Measurements from ENCODE around the gene KLRG1. TPM values are rescaled to one million over a fixed set of nuclear protein-coding genes. Genes with fewer than 3 reads are reported as not detected.

KLRG1 gene
- total and polyA plus RNA-seq, 3 experiments from 2014 or later = 11.5 to 364 (median 12.3) TPM

DNA sequence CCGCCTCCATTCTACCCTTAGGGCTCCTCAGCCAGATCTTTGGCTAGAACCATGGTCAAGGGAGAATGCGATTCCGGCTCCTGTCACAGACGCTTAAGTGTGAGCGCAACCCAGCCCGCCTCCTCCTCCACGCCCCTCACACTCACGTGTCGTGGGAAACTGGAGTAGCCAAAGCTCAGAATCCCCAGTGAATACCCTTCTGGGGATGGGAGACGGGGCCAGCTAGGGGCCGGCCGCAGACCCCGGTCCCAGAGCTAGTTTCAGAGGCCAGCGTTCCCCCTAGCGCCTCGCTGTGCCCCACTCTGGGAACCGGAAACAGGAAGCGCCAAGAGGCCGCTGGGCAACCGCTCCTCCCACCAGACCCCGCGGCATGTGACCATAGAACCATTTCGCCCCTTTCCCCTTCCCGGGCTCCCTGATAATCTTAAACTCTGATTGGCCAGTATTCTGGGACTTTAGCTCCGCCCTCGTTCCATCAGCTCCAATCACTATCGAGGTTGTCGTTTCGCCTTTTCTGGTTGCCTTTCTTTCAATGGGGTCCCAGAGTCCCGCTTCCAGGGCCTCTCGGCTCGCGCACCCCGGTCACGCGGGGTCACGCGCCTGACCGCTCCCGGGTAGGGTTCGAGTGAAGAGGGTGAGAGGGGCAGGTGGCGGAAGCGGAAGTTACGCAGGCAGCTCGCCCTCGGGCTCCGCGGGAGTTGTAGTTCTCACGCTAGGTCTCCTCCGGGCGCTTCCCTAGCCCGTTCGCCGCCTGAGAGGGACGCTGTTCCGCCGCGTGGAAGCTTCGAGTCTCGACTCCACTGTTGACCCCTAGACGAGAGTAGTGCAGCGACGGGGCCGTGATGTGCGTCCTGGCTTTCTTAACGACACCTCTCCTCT lies 39.8 kb upstream of the KLRG1 start, which contains the start of gene M6PR:
Gene M6PR, minus strand, starts transcription at position 304 of the 879 bp plus-strand sequence. CDS start 3,241 bp downstream, outside the sequence.
- DNase-seq = peak; percentile 81 to 93 (median 88)
- Mint-ChIP-seq H3K4me1 (peaks cover 65 to 80% (median 70%) of the 10 kb centered on the region in 3 donors), H3K4me3 (peak within 1 kb of the TSS; percentile 90 to 98 (median 93)), H3K9me3 (peaks cover 0 to 3% (median 0%) of the 10 kb centered on the region in 5 donors), H3K27me3 (no peaks in the 10 kb centered on the region), H3K36me3 (peaks cover 0 to 43% (median 6%) of the 10 kb centered on the region in 3 donors), H3K27ac (peak within 1 kb of the TSS; percentile 90 to 99 (median 96))
- ChIA-PET POLR2A (interaction anchor here (0.6 to 4.0 kb wide), 15 partner anchors 11 to 305 kb away, joined by 3 to 27 read pairs (median 5); partner anchors contain the start of gene RIMKLB), CTCF (interaction anchor here (0.7 to 9.9 kb wide), 23 partner anchors 11 to 405 kb away, joined by 3 to 192 read pairs (median 4); partner anchors contain the start of gene PHC1)
- no peaks in the 10 kb centered on the region for H3K27me3 ChIP-seq (ENCODE audit: insufficient read depth, low read length, poor library complexity, severe bottlenecking)
- H3K9me3 ChIP-seq (ENCODE audit: low read length) = no peaks in the 10 kb centered on the region
- H3K27ac ChIP-seq (ENCODE audit: low read depth, low read length) = peak within 1 kb of the TSS; percentile 97
- H3K4me3 ChIP-seq (ENCODE audit: low read length) = peak within 1 kb of the TSS; percentile 97
- H3K4me1 ChIP-seq (ENCODE audit: insufficient read depth, low read length) = peaks cover 61% of the 10 kb centered on the region
- H3K36me3 ChIP-seq (ENCODE audit: insufficient read depth, low read length) = peaks cover 12% of the 10 kb centered on the region

GRCh38 chr12:8950221-8950527 lies 39.2 kb upstream of the KLRG1 start:
- peak overlapping the region; percentile 97 for H3K27ac ChIP-seq (ENCODE audit: low read depth, low read length)
- H3K4me3 Mint-ChIP-seq = peak overlapping the region; percentile 90 to 98 (median 93)
- H3K36me3 ChIP-seq (ENCODE audit: insufficient read depth, low read length) = peaks cover 11% of the 10 kb centered on the region
- H3K27me3 Mint-ChIP-seq = no peaks in the 10 kb centered on the region
- H3K36me3 Mint-ChIP-seq = peaks cover 0 to 38% (median 4%) of the 10 kb centered on the region in 3 donors
- H3K9me3 ChIP-seq (ENCODE audit: low read length) = no peaks in the 10 kb centered on the region
- ChIA-PET POLR2A (interaction anchor here (0.8 to 4.0 kb wide), 11 partner anchors 11 to 100 kb away, joined by 3 to 27 read pairs (median 5); no protein-coding TSS in a partner anchor), CTCF (interaction anchor here (0.7 to 9.9 kb wide), 21 partner anchors 11 to 406 kb away, joined by 3 to 192 read pairs (median 6); partner anchors contain the start of gene PHC1)
- H3K9me3 Mint-ChIP-seq = peaks cover 0 to 3% (median 0%) of the 10 kb centered on the region in 5 donors
- H3K4me1 ChIP-seq (ENCODE audit: insufficient read depth, low read length) = peaks cover 67% of the 10 kb centered on the region
- peak overlapping the region; percentile 97 for H3K4me3 ChIP-seq (ENCODE audit: low read length)
- no peaks in the 10 kb centered on the region for H3K27me3 ChIP-seq (ENCODE audit: insufficient read depth, low read length, poor library complexity, severe bottlenecking)
- peaks cover 70 to 85% (median 76%) of the 10 kb centered on the region in 3 donors for H3K4me1 Mint-ChIP-seq
- peak overlapping the region; percentile 90 to 99 (median 96) for H3K27ac Mint-ChIP-seq
- no peak for DNase-seq

DNA sequence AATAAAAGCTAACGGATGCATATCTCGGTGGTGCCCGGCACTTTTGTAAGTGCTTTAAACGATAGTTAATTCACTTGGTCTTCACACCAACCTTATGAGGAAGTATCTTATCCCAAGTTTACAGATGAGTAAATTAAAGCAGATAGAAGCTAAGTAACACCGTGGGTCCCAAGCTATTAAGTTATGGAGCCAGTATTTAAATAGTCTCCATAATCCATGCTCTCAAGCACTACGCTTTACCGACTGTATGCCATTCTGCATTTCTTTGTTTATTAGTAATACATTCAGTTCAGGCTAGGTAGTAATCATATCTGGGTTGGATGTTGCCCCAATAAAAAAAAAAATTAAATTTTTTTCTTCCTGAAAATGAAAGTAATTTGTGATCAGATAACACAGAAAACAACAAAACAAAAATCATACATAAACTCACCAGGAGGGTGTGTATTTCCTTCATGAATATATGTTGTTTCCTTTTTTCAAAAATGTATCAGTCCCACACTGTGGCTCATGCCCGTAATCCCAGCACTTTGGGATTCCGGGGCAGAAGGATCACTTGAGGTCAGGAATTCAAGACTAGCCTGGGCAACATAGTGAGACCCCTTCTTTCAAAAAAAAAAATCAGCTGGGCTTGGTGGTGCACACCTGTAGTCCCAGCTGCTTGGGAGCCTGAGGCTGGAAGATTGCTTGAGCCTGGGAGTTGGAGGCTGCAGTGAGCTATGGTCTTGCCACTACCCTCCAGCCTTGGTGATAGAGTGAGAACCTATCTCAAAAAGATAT lies 38.5 kb upstream of the KLRG1 start:
- peaks cover 74% of the 10 kb centered on the region for H3K4me1 ChIP-seq (ENCODE audit: insufficient read depth, low read length)
- peaks cover 4% of the 10 kb centered on the region for H3K36me3 ChIP-seq (ENCODE audit: insufficient read depth, low read length)
- H3K9me3 Mint-ChIP-seq = peaks cover 0 to 3% (median 0%) of the 10 kb centered on the region in 5 donors
- peak overlapping the region; percentile 97 for H3K27ac ChIP-seq (ENCODE audit: low read depth, low read length)
- H3K27me3 Mint-ChIP-seq = no peaks in the 10 kb centered on the region
- H3K4me3 Mint-ChIP-seq = peak overlapping the region; percentile 90 to 98 (median 93)
- H3K27me3 ChIP-seq (ENCODE audit: insufficient read depth, low read length, poor library complexity, severe bottlenecking) = no peaks in the 10 kb centered on the region
- H3K36me3 Mint-ChIP-seq = peaks cover 0 to 30% (median 2%) of the 10 kb centered on the region in 3 donors
- ChIA-PET CTCF (interaction anchor here (0.6 to 9.9 kb wide), 23 partner anchors 11 to 269 kb away, joined by 3 to 192 read pairs (median 4); partner anchors contain the start of gene PHC1), POLR2A (interaction anchor here (0.5 to 4.0 kb wide), 12 partner anchors 10 to 99 kb away, joined by 3 to 27 read pairs (median 5); partner anchors contain the start of gene PHC1)
- H3K4me1 Mint-ChIP-seq = peaks cover 76 to 85% (median 81%) of the 10 kb centered on the region in 3 donors
- peak overlapping the region; percentile 90 to 99 (median 96) for H3K27ac Mint-ChIP-seq
- DNase-seq = peak in 2 of 5 donors; percentile 50 to 67
- H3K9me3 ChIP-seq (ENCODE audit: low read length) = no peaks in the 10 kb centered on the region
- peak overlapping the region; percentile 97 for H3K4me3 ChIP-seq (ENCODE audit: low read length)

DNA sequence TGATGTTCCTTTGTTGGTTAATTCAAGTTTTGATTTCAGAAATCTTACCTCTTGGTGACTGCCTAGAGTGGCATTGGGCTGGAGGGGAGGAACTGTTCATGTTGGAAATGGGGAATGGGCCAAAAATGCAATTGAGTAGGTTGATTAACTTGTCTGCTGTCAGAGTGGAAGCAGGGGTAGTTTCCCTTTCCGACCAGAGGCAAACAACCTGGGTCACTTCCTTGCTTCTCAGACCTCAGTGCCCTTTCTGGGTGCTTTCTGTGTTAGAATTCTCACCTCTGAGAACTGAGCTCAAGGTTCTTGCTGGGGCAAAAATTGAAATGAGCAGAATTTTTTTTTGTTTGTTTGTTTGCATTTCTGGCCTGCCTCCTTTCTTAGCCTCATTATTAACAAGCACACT lies 37.6 kb upstream of the KLRG1 start:
- H3K27me3 Mint-ChIP-seq = no peaks in the 10 kb centered on the region
- POLR2A ChIA-PET = interaction anchor here (0.6 to 4.0 kb wide), 7 partner anchors 9 to 98 kb away, joined by 3 to 27 read pairs (median 5); no protein-coding TSS in a partner anchor
- Histone ChIP-seq H3K36me3 (ENCODE audit: insufficient read depth, low read length) (no peaks in the 10 kb centered on the region), H3K27me3 (ENCODE audit: insufficient read depth, low read length, poor library complexity, severe bottlenecking) (no peaks in the 10 kb centered on the region), H3K9me3 (ENCODE audit: low read length) (no peaks in the 10 kb centered on the region), H3K4me1 (ENCODE audit: insufficient read depth, low read length) (peaks cover 80% of the 10 kb centered on the region), H3K27ac (ENCODE audit: low read depth, low read length) (peak overlapping the region; percentile 97), H3K4me3 (ENCODE audit: low read length) (peak overlapping the region; percentile 97)
- peaks cover 79 to 81% (median 81%) of the 10 kb centered on the region in 3 donors for H3K4me1 Mint-ChIP-seq
- H3K36me3 Mint-ChIP-seq = peaks cover 0 to 24% (median 2%) of the 10 kb centered on the region in 3 donors
- peak; percentile 12 to 51 (median 31) for DNase-seq
- peak overlapping the region; percentile 90 to 98 (median 93) for H3K4me3 Mint-ChIP-seq
- CTCF ChIA-PET = interaction anchor here (0.6 to 9.9 kb wide), 15 partner anchors 10 to 1073 kb away, joined by 3 to 192 read pairs (median 7); no protein-coding TSS in a partner anchor
- peak overlapping the region; percentile 85 to 98 (median 94) for H3K27ac Mint-ChIP-seq
- H3K9me3 Mint-ChIP-seq = peaks cover 0 to 3% (median 2%) of the 10 kb centered on the region in 5 donors

- peak overlapping the region; percentile 29 for H3K4me3 ChIP-seq (ENCODE audit: low read length)
- ChIA-PET CTCF (interaction anchor here (1.2 to 9.9 kb wide), 3 partner anchors 7 to 94 kb away, joined by 4 to 192 read pairs (median 132); no protein-coding TSS in a partner anchor), POLR2A (no interaction called here)
- no peaks in the 10 kb centered on the region for H3K9me3 ChIP-seq (ENCODE audit: low read length)
- peak overlapping the region; percentile 70 to 95 (median 90) for H3K4me3 Mint-ChIP-seq
- peaks cover 81 to 82% (median 81%) of the 10 kb centered on the region in 3 donors for H3K4me1 Mint-ChIP-seq
- peak overlapping the region; percentile 76 to 98 (median 92) for H3K27ac Mint-ChIP-seq
- no peaks in the 10 kb centered on the region for H3K27me3 Mint-ChIP-seq
- H3K4me1 ChIP-seq (ENCODE audit: insufficient read depth, low read length) = peaks cover 80% of the 10 kb centered on the region
- H3K27ac ChIP-seq (ENCODE audit: low read depth, low read length) = peak overlapping the region; percentile 72
- H3K36me3 Mint-ChIP-seq = peaks cover 4 to 17% (median 4%) of the 10 kb centered on the region in 3 donors
- peak; percentile 32 to 84 (median 69) for DNase-seq
- H3K36me3 ChIP-seq (ENCODE audit: insufficient read depth, low read length) = no peaks in the 10 kb centered on the region
- H3K9me3 Mint-ChIP-seq = peaks cover 0 to 3% (median 2%) of the 10 kb centered on the region in 5 donors
- H3K27me3 ChIP-seq (ENCODE audit: insufficient read depth, low read length, poor library complexity, severe bottlenecking) = no peaks in the 10 kb centered on the region
Observed at GRCh38 chr12:8953773-8954402, 35.5 kb upstream of the KLRG1 start.

DNA sequence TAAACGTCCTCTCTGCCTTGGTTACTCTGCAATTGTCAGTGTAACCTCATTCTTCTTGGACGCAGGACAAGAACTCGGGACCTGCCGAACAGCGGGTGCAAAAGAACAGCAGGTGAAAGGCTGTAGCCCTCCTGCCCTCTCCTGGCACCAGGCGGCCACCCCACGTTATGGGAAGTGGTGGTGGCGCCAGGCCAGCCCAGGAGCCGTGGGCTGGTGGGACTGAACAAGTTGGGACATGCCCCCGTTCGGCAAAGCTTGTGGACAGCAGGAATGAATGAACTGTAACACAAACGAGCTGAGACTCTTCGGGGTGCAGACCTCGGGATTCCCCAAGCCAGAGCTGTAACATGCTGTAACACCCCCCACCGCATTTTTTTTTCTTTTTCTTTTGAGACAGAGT lies 33.3 kb upstream of the KLRG1 start:
- Mint-ChIP-seq H3K4me3 (peak overlapping the region in 2 of 7 donors; percentile 51 to 56), H3K36me3 (peaks cover 0 to 4% (median 4%) of the 10 kb centered on the region in 3 donors), H3K27ac (peak overlapping the region; percentile 37 to 98 (median 93)), H3K27me3 (no peaks in the 10 kb centered on the region), H3K4me1 (peaks cover 96 to 98% (median 96%) of the 10 kb centered on the region in 3 donors), H3K9me3 (peaks cover 0 to 3% (median 2%) of the 10 kb centered on the region in 5 donors)
- Histone ChIP-seq H3K4me3 (ENCODE audit: low read length) (no peak overlapping the region), H3K27me3 (ENCODE audit: insufficient read depth, low read length, poor library complexity, severe bottlenecking) (no peaks in the 10 kb centered on the region), H3K36me3 (ENCODE audit: insufficient read depth, low read length) (no peaks in the 10 kb centered on the region), H3K4me1 (ENCODE audit: insufficient read depth, low read length) (peaks cover 100% of the 10 kb centered on the region), H3K9me3 (ENCODE audit: low read length) (no peaks in the 10 kb centered on the region), H3K27ac (ENCODE audit: low read depth, low read length) (no peak overlapping the region)
- no peak for DNase-seq
- ChIA-PET POLR2A (no interaction called here), CTCF (no interaction called here)

GRCh38 chr12:8956772-8957171 lies 32.6 kb upstream of the KLRG1 start:
- H3K27me3 Mint-ChIP-seq = no peaks in the 10 kb centered on the region
- peak overlapping the region in 5 of 7 donors; percentile 19 to 56 (median 49) for H3K4me3 Mint-ChIP-seq
- H3K36me3 Mint-ChIP-seq = peaks cover 0 to 5% (median 4%) of the 10 kb centered on the region in 3 donors
- no peak for DNase-seq
- ChIA-PET POLR2A (no interaction called here), CTCF (no interaction called here)
- peaks cover 0 to 3% (median 2%) of the 10 kb centered on the region in 5 donors for H3K9me3 Mint-ChIP-seq
- peak overlapping the region; percentile 69 to 98 (median 90) for H3K27ac Mint-ChIP-seq
- Histone ChIP-seq H3K4me1 (ENCODE audit: insufficient read depth, low read length) (peaks cover 96% of the 10 kb centered on the region), H3K27me3 (ENCODE audit: insufficient read depth, low read length, poor library complexity, severe bottlenecking) (no peaks in the 10 kb centered on the region), H3K36me3 (ENCODE audit: insufficient read depth, low read length) (no peaks in the 10 kb centered on the region), H3K27ac (ENCODE audit: low read depth, low read length) (no peak overlapping the region), H3K9me3 (ENCODE audit: low read length) (no peaks in the 10 kb centered on the region), H3K4me3 (ENCODE audit: low read length) (no peak overlapping the region)
- peaks cover 90 to 95% (median 92%) of the 10 kb centered on the region in 3 donors for H3K4me1 Mint-ChIP-seq
